HG03460 (cell line): ENCODE results near the gene FETUB.
"Not testable (repeated sequence)": the region's sequence is repeated elsewhere in the genome, so short reads cannot be mapped to it uniquely, and the experiment has no call there.

Experiments used
- ATAC-seq: cut with Tn5 transposase; IDR thresholded peaks from one replicate; pipeline ENCODE4 v1.9.1; 2021; ENCODE audit not compliant: unreplicated experiment

FETUB gene

GRCh38 chr3:186670155-186670554 is 30.0 kb downstream of the FETUB start:
- no peak for ATAC-seq

- ATAC-seq: no peak
Measured at GRCh38 chr3:186671051-186671450, 30.9 kb downstream of the FETUB start.

GRCh38 chr3:186678604-186679003 is 38.4 kb downstream of the FETUB start:
- ATAC-seq: no peak

DNA sequence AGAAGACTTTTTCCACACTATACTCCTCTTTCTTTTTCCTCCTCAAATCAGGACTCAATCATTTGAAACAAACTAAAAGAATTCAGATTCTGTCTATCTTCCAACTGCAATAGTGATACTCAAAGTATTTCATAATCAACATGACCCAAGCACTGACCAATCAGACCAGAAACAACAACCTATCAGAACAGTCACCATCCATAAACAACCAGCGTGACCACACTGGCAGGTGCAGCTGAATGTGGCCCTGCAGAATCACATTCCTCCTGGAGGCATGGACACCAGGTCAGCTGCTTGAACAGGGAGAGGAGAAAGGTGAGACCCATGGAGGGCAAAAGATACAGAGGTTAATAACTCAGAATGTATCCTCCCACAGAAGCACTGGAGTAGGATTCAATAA is 39.0 kb downstream of the FETUB start:
- ATAC-seq: no peak

DNA sequence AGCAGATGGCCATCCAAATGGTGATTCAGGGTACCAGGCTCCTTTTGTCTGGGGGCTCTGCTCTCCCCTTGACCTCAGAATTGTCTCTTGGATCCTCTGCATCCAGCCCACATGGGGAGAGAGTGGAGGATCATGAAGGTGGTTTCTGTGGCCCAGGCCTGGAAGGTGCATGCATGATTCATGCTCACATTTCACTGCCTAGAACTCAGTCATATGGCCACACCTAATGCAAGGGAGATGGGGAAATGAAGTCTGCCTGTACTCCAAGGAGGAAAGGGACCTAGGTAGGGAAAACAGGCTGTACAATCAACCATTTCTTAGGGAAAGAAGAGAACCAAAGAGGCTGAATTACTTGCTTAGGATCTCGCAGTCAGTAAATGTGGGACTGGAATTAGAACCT is 40.7 kb downstream of the FETUB start:
- no peak for ATAC-seq

- ATAC-seq: no peak
Measured at GRCh38 chr3:186682812-186683211, 42.6 kb downstream of the FETUB start.

DNA sequence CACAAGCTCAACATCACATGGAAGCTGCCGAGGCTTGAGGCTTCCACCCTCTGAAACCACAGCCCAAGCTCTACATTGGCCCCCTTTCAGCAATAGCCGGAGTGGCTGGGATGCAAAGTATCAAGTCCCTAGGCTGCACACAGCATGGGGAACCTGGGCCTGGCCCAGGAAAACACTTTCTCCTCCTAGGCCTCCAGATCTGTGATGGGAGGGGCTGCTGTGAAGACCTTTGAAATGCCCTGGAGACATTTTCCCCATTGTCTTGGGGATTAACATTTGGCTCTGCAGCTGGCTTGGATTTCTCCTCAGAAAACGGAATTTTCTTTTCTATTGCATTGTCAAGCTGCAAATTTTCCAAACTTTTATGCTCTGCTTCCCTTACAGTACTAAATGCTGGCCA is 43.8 kb downstream of the FETUB start:
- no peak for ATAC-seq

DNA sequence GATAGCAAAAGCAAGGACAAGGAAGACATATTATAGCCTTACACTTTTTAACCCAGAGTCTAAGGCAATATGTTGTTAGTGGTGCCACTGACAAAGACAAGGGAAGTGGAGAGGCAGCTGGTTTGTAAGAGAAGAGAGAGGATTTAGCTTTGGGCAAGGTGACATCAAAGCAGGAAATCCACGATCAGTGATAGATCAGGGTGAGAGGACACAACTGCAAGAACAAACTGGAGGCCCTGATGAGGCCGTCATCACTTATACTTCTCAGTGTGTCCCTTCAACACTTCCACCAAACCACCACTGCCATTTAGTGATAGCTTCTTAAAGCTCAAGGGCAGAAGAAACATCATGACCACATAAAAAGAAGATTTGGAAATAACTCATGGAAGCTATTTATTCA is 46.3 kb downstream of the FETUB start:
- ATAC-seq: not testable (repeated sequence)

DNA sequence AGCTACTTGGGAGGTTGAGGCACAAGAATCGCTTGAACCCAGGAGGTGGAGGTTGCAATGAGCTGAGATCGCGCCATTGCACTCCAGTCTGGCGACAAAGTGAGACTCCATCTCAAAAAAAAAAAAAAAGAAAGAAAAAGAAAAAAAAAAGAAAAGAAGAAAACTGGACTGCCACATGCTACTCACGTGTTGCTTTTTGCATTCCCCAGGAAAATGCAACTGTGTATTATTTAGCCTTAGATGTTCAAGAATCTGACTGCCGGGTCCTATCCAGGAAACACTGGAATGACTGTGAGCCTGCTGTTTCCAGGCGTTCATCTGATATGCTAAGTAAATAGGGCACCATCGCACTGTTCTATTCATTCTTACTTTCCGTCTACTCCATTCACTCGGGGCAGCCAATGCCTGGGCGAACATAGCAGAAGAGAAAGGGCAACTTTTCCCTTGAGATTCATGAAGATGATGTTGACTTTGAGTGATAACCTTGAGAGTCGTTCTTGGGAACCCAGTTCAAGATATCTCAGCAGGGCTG is 47.0 kb downstream of the FETUB start:
- no peak for ATAC-seq

DNA sequence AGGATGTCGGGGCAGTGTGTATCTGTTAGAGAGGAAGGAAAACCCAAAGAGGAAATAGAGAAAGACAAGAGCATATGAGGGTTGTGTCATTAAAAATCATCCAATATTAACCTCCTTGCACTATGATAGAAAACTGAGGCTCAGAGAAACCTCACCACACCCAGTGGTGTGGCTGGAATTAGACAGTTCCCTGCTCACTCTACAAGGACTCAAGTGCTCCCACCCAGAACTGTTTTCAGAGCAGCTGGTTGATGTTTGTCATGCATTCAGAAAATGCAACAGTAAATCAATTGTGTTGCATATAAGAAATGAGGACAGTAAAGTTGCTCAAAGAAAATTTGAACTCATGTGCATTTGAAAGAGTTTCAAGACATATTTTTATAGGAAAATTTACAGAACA is 50.1 kb downstream of the FETUB start:
- not testable (repeated sequence) for ATAC-seq

DNA sequence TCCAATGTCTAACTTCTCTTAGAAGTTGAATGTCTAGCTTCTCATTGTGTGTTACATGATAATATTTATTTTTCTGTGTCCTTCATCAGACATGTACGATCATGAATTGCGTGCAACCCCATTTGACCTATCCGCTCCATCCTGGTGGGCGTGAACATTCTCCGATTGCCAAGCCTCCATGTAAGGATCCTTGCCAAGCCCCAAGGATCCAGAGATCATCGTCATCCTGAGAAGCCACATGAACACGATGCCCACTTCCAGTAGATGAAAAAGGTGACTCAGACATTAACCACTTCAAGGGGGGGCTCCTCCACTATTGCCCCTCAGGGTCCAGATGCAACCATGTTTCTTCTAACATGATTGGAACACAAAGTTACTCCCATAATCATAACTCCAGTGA is 51.5 kb downstream of the FETUB start:
- ATAC-seq: no peak

DNA sequence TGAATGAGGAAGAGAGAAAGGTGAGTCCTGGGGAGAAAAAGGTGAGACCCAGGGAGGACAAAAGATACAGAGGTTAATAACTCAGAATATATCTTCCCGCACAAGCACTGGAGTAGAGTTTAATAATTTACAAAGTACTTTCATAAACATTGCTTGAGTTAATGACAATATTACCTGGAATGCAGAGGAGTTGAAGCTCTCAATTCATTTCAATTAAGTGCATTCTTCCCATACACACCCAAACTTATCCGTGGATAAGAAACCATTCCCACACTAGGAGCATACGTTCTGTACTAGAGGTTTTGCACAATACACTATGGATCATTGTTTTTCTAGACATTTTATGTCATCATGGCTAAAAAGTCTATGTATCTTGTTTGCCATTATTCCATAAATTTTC is 53.6 kb downstream of the FETUB start:
- no peak for ATAC-seq

DNA sequence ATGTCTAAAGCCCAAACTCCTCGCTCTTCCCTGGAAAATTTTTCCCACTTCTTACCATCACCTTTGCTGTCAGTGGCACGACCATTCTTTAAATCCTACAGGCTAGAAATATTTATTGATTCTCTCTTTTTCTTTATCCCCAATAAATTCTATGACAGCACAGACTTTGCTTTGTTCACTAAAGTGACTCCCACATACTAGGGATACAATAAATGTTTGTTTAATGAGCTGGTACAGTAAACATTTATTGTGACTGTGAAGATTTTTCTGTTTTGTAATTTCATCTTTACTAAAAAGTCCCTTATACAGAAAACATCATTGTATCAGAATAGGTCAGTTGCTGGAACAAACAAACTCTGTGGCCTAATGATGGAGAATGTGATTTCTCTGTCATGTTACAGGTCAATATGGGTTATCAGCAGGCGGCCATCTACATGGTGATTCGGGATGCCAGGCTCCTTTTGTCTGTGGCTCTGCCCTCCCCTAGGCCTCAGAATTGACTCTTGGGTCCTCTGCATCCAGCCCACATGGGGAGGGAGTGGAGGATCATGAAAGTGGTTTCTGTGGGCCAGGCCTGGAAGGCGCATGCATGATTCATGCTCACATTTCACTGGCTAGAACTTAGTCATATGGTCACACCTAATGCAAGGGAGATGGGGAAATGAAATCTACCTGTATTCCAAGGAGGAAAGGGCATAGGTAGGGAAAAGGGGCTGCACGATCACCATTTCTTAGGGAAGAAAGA is 54.3 kb downstream of the FETUB start:
- ATAC-seq: no peak

DNA sequence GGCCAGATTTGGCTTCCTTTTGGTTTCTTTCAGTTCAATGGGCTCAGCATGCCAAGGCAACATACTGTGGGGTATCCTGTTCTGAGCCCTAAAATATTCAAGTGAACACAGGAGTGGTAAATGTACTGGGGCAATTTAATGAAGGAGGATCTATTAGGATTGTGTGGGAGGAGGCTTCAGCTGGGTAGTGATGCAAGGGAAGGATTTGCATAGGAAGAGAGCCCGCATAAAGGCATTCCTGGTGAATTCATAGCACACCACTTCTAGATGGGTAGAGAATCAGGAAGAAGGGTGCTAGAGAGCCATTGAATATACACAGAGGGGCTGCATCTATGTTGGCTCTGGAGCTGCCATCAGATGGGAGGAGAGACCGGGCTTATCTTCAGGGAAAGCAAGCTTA is 56.3 kb downstream of the FETUB start:
- no peak for ATAC-seq

- no peak for ATAC-seq
Measured at GRCh38 chr3:186697510-186697909, 57.3 kb downstream of the FETUB start.

DNA sequence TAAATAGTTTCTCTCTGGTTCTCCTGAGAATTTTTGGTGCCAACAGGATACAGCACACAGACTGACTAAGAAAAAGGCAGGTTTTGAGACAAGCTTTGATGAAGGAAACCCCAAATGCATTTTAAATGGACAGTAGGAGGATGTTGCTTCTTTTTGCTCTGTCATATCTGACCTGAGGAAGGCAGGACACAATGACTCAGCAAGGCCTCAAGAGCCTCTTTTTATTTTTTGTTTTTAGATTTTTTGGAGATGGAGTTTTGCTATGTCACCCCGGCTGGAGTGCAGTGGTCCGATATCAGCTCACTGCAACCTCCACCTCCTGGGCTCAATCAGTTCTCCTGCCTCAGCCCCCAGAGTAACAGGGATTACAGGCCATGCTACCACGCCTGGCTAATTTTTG is 60.1 kb downstream of the FETUB start:
- ATAC-seq: no peak

GRCh38 chr3:186702451-186702850 is 62.3 kb downstream of the FETUB start:
- not testable (repeated sequence) for ATAC-seq
